ENCODE results near the gene HSD11B1.

DNA sequence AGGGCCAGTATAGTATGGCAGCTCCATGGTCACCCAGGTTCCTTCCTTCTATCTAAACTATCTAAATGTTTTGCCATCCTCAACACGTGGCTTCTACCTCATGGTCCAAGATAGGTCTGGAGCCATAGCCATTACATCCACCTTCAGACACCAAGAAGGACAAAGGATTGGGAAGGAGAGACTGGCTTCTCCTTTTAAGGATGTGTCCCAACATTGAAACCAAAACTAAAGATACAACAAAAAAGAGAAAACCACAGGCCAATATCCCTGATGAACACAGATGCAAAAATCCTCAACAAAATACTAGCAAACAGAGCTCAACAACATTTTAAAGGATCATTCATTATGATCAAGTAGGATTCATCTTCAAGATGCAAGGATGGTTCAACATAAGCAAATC is 24.8 kb downstream of the HSD11B1 start:
- TF ChIP-seq POLR2AphosphoS5 (IDR thresholded peaks at IDR 0.05) (no peak), POLR2A (IDR thresholded peaks at IDR 0.05) (no peak), EP300 (IDR thresholded peaks at IDR 0.05) (no peak)
- TF ChIP-seq, protein P1, sequence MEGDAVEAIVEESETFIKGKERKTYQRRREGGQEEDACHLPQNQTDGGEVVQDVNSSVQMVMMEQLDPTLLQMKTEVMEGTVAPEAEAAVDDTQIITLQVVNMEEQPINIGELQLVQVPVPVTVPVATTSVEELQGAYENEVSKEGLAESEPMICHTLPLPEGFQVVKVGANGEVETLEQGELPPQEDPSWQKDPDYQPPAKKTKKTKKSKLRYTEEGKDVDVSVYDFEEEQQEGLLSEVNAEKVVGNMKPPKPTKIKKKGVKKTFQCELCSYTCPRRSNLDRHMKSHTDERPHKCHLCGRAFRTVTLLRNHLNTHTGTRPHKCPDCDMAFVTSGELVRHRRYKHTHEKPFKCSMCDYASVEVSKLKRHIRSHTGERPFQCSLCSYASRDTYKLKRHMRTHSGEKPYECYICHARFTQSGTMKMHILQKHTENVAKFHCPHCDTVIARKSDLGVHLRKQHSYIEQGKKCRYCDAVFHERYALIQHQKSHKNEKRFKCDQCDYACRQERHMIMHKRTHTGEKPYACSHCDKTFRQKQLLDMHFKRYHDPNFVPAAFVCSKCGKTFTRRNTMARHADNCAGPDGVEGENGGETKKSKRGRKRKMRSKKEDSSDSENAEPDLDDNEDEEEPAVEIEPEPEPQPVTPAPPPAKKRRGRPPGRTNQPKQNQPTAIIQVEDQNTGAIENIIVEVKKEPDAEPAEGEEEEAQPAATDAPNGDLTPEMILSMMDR (IDR thresholded peaks at IDR 0.05): no peak

All from sigmoid colon (tissue), 4 donors.